Measurements from ENCODE around the gene SNTG2.

Gene SNTG2

DNA sequence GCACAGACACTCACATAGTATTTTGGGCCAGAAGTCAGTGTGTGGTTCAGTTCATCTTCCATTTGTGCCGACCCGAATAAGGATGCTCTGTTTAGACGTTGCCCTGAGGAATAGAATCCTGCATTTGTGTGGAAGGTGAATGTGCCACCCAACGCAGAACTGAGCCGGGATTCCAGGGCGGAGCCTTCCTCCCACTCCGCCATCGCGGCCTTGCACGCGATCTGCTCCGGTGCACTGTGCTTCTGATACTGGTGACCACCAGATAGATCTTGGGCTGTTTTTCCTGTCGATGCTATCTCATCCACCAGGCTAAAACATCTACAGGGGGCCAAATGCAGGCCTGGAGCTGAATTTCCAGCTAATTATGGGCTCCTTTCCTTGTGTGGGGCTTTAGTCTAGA, 29.6 kb upstream of the SNTG2 start:
- no peak overlapping the region for H3K27ac ChIP-seq
- TF ChIP-seq, protein P1, sequence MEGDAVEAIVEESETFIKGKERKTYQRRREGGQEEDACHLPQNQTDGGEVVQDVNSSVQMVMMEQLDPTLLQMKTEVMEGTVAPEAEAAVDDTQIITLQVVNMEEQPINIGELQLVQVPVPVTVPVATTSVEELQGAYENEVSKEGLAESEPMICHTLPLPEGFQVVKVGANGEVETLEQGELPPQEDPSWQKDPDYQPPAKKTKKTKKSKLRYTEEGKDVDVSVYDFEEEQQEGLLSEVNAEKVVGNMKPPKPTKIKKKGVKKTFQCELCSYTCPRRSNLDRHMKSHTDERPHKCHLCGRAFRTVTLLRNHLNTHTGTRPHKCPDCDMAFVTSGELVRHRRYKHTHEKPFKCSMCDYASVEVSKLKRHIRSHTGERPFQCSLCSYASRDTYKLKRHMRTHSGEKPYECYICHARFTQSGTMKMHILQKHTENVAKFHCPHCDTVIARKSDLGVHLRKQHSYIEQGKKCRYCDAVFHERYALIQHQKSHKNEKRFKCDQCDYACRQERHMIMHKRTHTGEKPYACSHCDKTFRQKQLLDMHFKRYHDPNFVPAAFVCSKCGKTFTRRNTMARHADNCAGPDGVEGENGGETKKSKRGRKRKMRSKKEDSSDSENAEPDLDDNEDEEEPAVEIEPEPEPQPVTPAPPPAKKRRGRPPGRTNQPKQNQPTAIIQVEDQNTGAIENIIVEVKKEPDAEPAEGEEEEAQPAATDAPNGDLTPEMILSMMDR (IDR thresholded peaks at IDR 0.05) = no peak
- TF ChIP-seq ZFX (IDR thresholded peaks at IDR 0.05; ENCODE audit: borderline replicate concordance) = no peak

DNA sequence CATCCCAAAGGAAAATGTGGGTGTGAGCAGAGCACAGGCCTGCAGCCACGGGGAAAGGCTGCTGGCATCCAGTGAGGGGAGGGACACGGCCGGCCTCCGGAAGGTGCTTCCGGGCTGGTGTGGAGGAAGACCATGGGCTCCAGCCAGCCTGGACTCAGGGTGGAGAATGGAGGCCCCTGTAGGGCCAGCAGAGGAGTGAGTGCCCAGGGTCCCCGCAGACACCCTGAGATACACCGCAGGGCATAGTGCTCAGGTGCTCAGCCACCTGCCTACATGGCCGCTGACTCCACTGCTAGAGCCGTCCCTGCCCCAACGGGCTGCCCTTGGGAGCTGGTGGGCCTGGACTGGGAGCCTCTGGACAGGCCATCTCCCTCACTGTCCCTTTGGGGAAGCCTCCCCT, 28.5 kb upstream of the SNTG2 start:
- TF ChIP-seq, protein P1 (IDR thresholded peaks at IDR 0.05) = no peak
- TF ChIP-seq ZFX (IDR thresholded peaks at IDR 0.05; ENCODE audit: borderline replicate concordance) = no peak
- H3K27ac ChIP-seq = no peak overlapping the region

DNA sequence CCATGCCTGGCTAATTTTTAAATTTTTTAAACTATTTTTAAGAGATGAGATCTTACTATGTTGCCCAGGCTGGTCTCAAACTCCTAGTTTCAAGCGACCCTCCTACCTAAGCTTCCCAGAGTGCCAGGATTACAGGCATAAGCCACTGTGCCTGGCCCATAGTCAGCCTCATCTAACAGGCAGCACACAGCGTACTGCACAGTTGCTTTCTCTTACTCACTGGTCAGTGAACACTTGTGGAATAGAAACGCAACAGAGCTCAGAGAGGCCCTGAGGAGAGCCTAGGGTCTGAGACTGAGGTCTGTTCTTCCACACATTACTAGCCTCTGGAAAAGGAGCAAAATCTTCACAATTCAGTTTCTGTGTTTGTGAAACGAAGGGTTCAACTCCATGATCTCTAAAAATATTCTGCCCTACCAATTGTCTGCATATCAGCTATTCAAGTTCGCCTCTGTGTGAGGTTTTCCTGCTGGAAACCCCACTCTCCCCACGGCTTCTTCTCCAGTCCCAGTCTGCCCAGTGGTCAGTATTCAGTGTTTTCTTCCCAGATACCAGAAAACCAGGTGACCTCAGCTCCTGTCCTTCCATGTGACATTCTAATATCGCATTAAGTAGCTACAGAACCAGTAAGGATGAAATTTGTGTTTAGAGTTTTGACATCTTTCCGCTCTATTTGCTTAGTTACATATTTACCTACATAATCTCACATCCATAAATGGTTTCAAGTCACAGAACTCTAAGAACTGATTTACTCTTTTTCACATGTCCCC, 26.6 kb upstream of the SNTG2 start:
- TF ChIP-seq ZFX (IDR thresholded peaks at IDR 0.05; ENCODE audit: borderline replicate concordance) = no peak
- TF ChIP-seq, protein P1 (IDR thresholded peaks at IDR 0.05) = no peak
- no peak overlapping the region for H3K27ac ChIP-seq

DNA sequence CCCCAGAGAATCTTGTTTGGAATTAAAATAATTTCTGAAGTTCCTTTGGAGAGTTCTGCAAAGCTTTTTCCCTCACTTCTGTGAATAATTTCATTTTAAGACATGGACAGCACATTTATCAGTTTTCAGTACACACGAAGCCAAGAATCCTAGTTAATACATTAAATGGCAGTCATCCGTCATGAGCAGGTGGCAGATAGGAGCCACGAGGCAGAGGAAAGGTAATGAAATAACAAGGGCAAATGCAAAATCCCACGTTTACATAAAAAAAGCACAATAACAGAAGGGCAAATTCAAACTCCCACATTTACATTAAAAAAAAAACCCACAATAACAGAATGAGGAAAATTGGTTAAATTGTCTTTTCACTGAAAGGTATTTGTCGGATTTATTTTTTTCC, 25.9 kb upstream of the SNTG2 start:
- no peak for TF ChIP-seq ZFX (IDR thresholded peaks at IDR 0.05; ENCODE audit: borderline replicate concordance)
- TF ChIP-seq, protein P1 (IDR thresholded peaks at IDR 0.05) = no peak
- no peak overlapping the region for H3K27ac ChIP-seq

DNA sequence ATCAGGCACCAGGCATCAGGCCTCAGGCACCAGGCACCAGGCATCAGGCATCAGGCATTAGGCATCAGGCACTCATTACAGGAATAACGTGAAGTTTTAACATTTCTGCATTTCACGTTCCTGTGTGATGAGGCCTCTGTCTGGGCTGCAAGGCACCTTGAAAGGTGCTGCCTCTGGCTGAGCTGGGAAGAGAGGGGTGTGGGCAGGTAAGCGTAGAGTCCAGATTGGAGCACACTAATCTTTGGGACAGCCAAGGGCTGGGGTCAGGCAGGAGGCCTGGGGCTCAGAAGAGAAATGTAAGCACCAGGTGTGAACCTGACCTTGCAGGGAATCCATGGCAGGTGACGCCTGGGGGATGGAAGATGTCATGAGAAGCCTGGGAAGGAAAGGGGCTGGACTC, 25.3 kb upstream of the SNTG2 start:
- TF ChIP-seq, protein P1 (IDR thresholded peaks at IDR 0.05) = no peak
- no peak for TF ChIP-seq ZFX (IDR thresholded peaks at IDR 0.05; ENCODE audit: borderline replicate concordance)
- H3K27ac ChIP-seq = no peak overlapping the region

DNA sequence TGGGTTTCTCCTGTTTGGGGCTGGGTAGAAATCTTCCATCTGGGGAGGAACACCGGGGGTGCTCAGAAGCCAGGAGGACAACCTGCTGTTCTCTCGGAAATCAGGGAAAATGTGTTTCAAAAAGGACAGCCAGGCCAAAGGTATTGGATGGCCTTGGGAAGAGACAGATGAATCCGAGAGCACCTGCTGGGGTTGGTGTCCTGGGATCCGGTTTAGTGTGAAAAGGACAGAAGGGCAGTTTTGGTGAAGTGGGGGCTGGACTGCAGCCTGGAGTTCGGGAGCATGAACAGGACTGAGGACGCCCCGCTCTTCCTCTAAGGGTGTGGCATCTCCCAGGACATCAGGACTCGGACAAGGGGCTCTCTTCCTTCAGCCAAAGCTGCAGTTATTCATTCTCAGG, 24.9 kb upstream of the SNTG2 start:
- TF ChIP-seq ZFX (IDR thresholded peaks at IDR 0.05; ENCODE audit: borderline replicate concordance) = no peak
- TF ChIP-seq, protein P1 (IDR thresholded peaks at IDR 0.05) = no peak
- H3K27ac ChIP-seq = no peak overlapping the region

DNA sequence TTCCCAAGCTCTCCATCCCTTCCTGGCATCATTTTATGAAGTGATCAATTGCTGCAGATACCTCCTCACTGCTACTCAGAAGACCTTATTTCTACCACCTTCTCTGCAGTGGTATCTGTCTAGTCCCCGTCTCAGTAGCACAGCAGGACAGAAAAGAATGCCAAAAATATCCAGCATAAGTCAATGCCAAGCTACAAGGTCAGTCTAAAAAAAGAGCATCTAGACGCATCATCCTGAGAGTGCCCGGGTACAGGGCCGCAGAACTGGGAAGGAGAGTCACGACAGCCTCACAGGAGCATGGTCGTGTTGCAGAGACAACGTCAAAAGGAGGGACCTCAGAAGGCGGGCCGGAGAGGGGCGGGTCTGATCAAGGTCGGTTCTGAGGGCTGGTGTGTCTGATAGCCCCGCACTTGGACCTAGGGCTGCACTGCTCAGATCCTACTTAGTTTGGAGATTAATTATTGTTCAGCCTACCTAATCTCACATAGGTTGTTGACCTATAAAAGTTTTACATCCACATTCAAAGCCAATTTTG, 24.3 kb upstream of the SNTG2 start:
- H3K27ac ChIP-seq = no peak overlapping the region
- no peak for TF ChIP-seq ZFX (IDR thresholded peaks at IDR 0.05; ENCODE audit: borderline replicate concordance)
- TF ChIP-seq, protein P1 (IDR thresholded peaks at IDR 0.05) = no peak

Measured in 22Rv1 (cell line).